Tibial nerve (tissue), 4 donors: ENCODE data around the gene AANAT. TPM values are rescaled to one million over a fixed set of nuclear protein-coding genes. Genes with fewer than 3 reads are reported as not detected.
"Not testable (repeated sequence)": the region's sequence is repeated elsewhere in the genome, so short reads cannot be mapped to it uniquely, and the experiment has no call there.

Experiments
- DNase-seq, 2 donors: peaks; one replicate each; pipeline ENCODE4 v3.0.0-alpha.2; 2019; ENCODE audit warnings: low spot score in 2 of 2
- H3K27ac ChIP-seq, 4 donors: fragments of 200-600 bp; sonication (generic) in 3 of 4; one replicate each; pipeline ENCODE4 v1.5.1; 2017 to 2019; ENCODE audit warnings: mild to moderate bottlenecking in 1 of 4
- H3K27me3 ChIP-seq, 2 donors: fragments of 200-600 bp; sonication (generic) in 1 of 2; one replicate each; pipeline versions ENCODE4 v1.5.1 to v1.6.0; 2017 to 2019
- H3K36me3 ChIP-seq, 3 donors: fragments of 200-600 bp; sonication (generic); one replicate each; pipeline ENCODE4 v1.5.1; 2018 to 2019
- H3K4me1 ChIP-seq, 4 donors: fragments of 200-600 bp; sonication (generic) in 3 of 4; one replicate each; pipeline ENCODE4 v1.5.1; 2017 to 2019
- H3K4me3 ChIP-seq, 4 donors: fragments of 200-600 bp; sonication (generic) in 3 of 4; one replicate each; pipeline ENCODE4 v1.5.1; 2017 to 2019; ENCODE audit warnings: mild to moderate bottlenecking in 1 of 4, moderate library complexity in 1 of 4
- H3K9me3 ChIP-seq, 4 donors: fragments of 200-600 bp; sonication (generic) in 3 of 4; one replicate each; pipeline ENCODE4 v1.5.1; 2017 to 2019
- EP300 ChIP-seq, 2 donors: sonication (generic); formaldehyde crosslinking; IDR thresholded peaks; one replicate each; pipeline ENCODE4 v1.6.1; 2017; ENCODE audit warnings: antibody characterized with exemption in 2 of 2, mild to moderate bottlenecking in 1 of 2
- POLR2A ChIP-seq, 2 donors: fragments of 450-650 bp; IDR thresholded peaks; one replicate each; pipeline ENCODE4 v1.6.1; 2017; ENCODE audit warnings: antibody characterized with exemption in 2 of 2, mild to moderate bottlenecking in 2 of 2, moderate library complexity in 2 of 2
- WGBS, 2 donors: methylation state at CpG; one replicate each; pipeline ENCODE4 v1.1.5; 2018; 5-methylcytosine and 5-hydroxymethylcytosine counted together
- total RNA-seq, 4 donors: library from RNA; depleted of rRNA; stranded (reverse); fragments of >200 nt; gene quantifications; one replicate each; pipeline ENCODE4 v1.1.0, GENCODE V29; 2016
- TF ChIP-seq, protein P1 (sequence below), 5 experiments: fragments of 200-600 bp in 3 of 5; fragments of 450-650 bp in 2 of 5; sonication (generic) in 3 of 5; IDR thresholded peaks; one replicate each; pipeline ENCODE4 v1.5.1; 2016 to 2019; ENCODE audit warnings: antibody characterized with exemption in 5 of 5, mild to moderate bottlenecking in 3 of 5, moderate library complexity in 2 of 5

The AANAT gene
- total RNA-seq, 4 donors from 2014 or later: not detected

DNA sequence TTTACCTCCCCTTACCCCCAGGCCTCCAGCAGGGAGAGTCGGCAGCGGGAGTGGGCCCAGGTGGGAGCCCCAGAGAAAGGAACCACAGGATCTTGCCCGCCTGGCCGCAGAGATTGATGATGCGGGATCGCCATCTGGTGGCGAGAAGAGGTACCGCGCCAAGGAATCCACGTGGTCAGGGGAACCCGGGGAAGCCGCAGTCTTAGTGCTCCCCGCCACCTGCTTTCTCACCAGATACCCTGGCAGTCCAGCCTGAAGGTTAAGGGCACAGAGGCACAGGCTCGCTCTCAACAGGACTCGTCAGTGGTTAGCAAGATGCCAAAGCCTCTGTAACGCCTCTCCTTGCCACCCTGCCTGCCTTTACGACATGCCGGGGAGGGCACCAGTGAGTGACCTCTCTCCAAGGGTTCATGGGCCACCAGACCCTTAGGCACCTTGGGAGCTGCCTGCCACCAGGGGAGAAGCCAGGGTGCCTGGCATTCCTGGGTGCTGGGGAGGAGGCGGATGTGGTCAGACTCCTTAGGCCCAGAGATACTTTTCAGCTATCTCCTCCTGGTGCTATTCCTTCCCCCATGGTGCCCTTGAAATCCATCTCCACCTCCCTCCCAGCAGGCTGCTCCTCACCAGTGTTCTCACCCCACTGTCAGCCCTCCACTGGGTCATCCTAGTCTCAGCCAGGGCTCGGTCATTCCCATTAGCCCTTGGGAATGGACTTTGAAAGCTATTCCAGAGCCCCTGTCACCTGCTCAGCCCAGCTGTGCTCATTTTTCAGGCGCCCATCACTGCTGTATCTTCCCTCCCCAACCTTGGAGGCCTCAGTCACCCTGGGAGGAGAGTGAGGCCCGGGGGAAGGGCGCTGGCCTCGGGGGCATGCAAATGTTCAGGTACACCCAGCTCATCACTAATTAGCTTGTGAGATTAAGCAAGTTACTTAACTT lies 39.3 kb downstream of the AANAT start:
- H3K9me3 ChIP-seq: no peaks in the 10 kb centered on the region
- DNase-seq: peak; percentile 80 to 94
- no peak overlapping the region for H3K4me3 ChIP-seq
- no peaks in the 10 kb centered on the region for H3K36me3 ChIP-seq
- TF ChIP-seq, protein P1, sequence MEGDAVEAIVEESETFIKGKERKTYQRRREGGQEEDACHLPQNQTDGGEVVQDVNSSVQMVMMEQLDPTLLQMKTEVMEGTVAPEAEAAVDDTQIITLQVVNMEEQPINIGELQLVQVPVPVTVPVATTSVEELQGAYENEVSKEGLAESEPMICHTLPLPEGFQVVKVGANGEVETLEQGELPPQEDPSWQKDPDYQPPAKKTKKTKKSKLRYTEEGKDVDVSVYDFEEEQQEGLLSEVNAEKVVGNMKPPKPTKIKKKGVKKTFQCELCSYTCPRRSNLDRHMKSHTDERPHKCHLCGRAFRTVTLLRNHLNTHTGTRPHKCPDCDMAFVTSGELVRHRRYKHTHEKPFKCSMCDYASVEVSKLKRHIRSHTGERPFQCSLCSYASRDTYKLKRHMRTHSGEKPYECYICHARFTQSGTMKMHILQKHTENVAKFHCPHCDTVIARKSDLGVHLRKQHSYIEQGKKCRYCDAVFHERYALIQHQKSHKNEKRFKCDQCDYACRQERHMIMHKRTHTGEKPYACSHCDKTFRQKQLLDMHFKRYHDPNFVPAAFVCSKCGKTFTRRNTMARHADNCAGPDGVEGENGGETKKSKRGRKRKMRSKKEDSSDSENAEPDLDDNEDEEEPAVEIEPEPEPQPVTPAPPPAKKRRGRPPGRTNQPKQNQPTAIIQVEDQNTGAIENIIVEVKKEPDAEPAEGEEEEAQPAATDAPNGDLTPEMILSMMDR (IDR thresholded peaks at IDR 0.05): peak; percentile 90 to 99 (median 92)
- no peak for TF ChIP-seq POLR2A (IDR thresholded peaks at IDR 0.05)
- H3K27ac ChIP-seq: no peak overlapping the region
- 26 to 60% methylated on average over 11 to 24 of the region's 24 CpGs for WGBS, 2 donors
- no peaks in the 10 kb centered on the region for H3K27me3 ChIP-seq
- peaks cover 0 to 23% (median 6%) of the 10 kb centered on the region in 4 donors for H3K4me1 ChIP-seq

DNA sequence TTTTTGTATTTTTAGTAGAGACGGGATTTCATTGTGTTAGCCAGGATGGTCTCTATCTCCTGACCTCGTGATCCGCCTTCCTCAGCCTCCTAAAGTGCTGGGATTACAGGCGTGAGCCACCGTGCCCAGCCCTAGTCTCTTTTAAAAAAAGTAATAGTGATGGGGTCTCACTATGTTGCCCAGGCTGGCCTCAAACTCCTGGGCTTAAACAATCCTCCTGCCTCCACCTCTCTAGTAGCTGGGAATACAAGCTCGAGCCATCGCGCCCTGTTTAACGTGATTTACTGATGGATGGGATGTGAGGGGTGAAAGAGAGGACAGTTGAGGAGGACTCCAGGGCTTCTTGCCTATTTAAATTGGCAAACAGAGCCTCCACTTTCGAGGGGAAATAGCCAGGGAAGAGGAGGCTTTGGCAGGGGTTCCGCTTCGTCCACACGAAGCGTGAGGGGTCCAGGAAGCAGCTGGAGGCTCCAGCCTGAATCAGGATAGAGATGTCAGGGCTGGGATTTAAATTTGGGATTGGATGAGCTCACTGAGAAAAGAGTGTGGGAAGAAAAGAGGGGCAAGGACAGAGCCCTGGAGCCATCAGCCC lies 41.2 kb downstream of the AANAT start:
- 69 to 74% methylated on average over 14 of the region's 14 CpGs for WGBS, 2 donors
- H3K27ac ChIP-seq, H3K27me3 ChIP-seq, H3K4me3 ChIP-seq, H3K36me3 ChIP-seq, DNase-seq, H3K9me3 ChIP-seq: not testable (repeated sequence)
- peaks cover 0 to 19% (median 0%) of the 10 kb centered on the region in 4 donors for H3K4me1 ChIP-seq

DNA sequence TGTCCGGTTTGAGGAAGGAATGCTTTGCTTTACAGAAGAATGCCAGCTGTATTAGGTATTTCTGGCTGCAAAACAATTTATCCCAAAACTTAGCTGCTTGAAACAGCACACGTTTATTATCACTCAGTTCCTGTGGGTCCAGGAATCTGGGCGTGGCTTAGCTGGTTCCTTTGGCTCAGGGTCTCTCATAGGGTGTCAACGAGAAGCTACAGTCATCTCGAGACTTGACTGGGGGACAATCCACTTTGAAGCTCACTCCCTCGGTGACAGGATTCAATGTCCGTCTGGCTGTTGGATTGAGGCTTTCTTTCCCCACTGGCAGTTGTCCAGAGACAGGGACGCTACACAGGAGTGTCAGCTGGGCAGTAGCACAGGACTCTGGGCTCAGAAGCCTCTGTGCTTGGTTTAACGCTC lies 43.4 kb downstream of the AANAT start:
- DNase-seq: no peak
- whole genome bisulfite sequencing, 2 donors: 40 to 45% methylated on average over 9 of the region's 9 CpGs
- H3K9me3 ChIP-seq: no peaks in the 10 kb centered on the region

DNA sequence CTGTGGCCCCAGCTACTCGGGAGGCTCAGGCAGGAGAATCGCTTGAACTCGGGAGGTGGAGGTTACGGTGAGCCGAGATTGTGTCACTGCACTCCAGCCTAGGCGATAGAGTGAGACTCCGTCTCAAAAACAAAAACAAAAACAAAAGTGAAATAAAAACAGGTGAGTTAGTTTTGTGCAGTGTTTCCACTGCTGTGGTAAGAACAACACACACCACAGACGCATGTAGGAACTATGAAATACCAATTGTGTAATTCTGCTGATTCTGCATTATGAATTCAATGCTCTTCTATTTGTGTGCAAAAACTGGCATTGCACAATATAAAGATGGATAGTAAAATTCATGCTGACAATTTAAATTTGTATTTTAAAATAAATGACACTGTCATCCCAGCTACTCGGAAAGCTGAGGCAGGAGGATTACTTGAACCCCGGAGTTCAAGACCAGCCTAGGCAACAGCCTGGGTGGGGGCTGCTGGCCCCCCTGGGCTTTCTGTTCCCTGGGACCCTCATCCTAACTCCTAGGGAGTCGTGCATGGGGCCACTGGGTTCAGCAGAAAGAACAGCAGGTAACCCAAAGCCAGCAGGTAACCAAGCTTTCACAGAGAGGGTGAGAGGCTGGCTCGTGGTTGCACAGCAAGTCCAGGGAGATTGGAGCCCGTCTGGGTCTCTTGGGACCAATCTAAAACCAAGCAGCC lies 44.4 kb downstream of the AANAT start:
- DNase-seq: no peak
- 72 to 75% methylated on average over 11 to 13 of the region's 13 CpGs for WGBS, 2 donors
- H3K4me1 ChIP-seq: peaks cover 0 to 26% (median 5%) of the 10 kb centered on the region in 4 donors
- no peak overlapping the region for H3K27ac ChIP-seq
- TF ChIP-seq, protein P1 (IDR thresholded peaks at IDR 0.05): no peak
- no peak for TF ChIP-seq POLR2A (IDR thresholded peaks at IDR 0.05)
- peak in 1 of 2 donors; percentile 64 for TF ChIP-seq EP300 (IDR thresholded peaks at IDR 0.05)
- H3K36me3 ChIP-seq: no peaks in the 10 kb centered on the region
- H3K27me3 ChIP-seq: no peaks in the 10 kb centered on the region
- H3K9me3 ChIP-seq: no peaks in the 10 kb centered on the region
- H3K4me3 ChIP-seq: no peak overlapping the region

More for the DNA sequence above, 43.4 kb downstream of the AANAT start:
- Histone ChIP-seq H3K4me1 (peaks cover 0 to 30% (median 2%) of the 10 kb centered on the region in 4 donors), H3K36me3 (no peaks in the 10 kb centered on the region), H3K27me3 (no peaks in the 10 kb centered on the region), H3K27ac (no peak overlapping the region), H3K4me3 (no peak overlapping the region)
- TF ChIP-seq, protein P1 (IDR thresholded peaks at IDR 0.05): no peak
- TF ChIP-seq EP300 (IDR thresholded peaks at IDR 0.05): no peak

DNA sequence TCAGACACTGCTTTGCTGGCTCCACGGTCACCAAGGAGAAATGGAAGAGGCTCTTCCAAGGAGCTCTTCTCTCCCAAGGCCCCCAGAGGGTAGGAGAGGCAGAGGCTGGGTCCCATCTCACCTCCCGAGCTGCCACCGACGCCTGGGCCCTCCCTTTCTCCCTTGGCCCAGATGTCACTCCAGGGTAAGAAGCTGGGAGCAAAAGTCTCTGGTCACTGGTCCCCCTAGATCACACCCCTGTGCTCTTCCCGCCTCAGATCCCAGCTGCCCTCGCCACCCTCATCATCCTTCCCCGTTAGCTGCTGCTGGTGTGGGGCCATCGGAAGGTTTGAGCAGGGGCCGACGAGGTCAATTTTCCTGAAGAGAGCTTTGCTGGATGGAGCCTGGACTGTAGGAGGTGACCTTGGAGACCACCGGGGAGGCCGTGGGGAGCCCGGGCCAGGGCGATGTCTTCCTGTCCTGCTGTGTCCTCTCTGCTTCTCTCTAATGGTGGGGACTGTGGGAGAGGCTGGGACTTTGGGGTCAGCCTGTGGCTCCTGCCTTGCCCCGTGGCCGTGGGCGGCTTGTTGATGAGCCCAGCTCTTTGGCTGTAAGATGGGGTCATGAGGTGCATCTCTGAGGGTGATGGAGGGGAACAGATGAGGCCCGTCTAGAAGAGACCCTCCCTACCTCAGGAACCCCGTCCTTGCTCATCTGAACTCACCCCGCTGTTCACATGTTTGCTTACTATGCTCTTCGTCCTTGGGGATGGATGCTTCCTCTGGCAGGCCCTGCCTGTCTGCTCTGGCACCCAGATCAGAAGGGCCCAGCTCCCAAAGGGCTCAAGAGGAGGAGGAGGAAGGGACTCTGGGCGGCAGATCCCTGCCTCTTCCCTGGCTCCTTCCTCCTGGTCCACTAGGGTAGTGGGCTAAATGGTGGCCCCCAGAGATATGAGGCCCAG lies 45.2 kb downstream of the AANAT start:
- Histone ChIP-seq H3K4me3 (no peak overlapping the region), H3K27ac (no peak overlapping the region)
- 70 to 72% methylated on average over 22 of the region's 22 CpGs for WGBS, 2 donors

More for the DNA sequence above, 45.2 kb downstream of the AANAT start:
- Histone ChIP-seq H3K27me3 (no peaks in the 10 kb centered on the region), H3K36me3 (no peaks in the 10 kb centered on the region), H3K9me3 (no peaks in the 10 kb centered on the region), H3K4me1 (peaks cover 0 to 26% (median 5%) of the 10 kb centered on the region in 4 donors)
- TF ChIP-seq, protein P1 (IDR thresholded peaks at IDR 0.05): no peak
- no peak for TF ChIP-seq EP300 (IDR thresholded peaks at IDR 0.05)
- no peak for TF ChIP-seq POLR2A (IDR thresholded peaks at IDR 0.05)
- DNase-seq: no peak
